NCI-H187 treated with DMSO at 0.1 percent for 48 hours (cell line): ENCODE measurements around the gene MUC13.

ENCODE experiments used
- DNase-seq: peaks from one replicate; lab custom pipeline; 2025; lab: John Stamatoyannopoulos, UW

Gene MUC13

DNA sequence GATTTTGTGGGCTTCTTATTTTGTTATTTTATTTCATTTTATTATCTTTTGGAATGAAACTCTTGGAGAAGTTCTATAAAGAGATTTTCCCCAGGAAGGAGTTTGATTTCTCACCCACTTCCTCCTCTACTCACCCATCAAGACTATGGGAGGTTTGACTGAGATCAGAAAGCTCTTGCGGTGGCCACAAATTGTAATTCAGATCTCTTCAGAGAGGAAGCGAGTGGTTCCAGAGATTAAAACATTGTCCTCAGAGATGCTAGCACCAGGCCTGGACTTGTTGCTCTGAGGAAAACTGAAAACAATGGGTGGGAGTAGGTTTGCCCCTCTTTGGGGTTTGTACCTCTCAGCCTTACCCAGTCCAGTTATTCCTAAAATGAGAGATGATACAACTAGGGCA lies 8.1 kb upstream of the MUC13 start:
- no peak for DNase-seq

DNA sequence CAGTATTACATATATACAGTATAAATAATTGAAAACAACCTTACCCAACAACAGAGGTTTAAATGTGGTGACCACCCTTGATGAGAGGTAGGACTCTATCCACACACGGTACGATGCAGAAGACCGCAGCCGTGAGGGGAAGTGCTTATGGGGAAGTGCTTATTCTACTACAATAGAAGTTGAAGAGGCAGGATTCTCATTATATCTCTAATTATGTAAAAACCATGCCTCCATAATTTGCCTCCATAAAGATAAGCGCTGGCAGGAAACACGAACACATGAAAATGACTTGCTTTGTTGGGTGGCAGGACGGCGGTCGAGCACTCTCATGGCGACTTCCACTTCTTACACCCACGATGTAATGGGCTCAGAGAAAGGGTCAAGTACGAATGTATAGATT lies 7.2 kb upstream of the MUC13 start:
- no peak for DNase-seq

DNA sequence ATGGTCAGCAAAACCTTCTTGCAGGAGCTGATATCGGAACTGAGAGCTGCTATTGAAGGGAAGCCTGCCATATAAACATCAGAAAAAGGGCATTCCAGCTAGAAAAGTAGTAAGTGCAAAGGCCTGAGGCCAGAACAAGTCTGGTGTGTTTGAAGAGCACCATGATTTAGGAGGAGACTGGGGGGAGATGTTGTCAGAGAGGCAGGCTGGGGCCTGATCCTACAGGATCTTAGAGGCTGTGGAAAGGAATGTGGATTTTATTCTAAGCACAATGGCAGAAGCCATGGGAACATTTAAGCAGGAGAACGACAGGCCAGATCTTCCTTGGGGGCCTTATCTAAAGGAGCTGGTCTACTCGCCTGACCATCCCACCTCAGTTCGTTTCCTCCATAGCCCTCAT lies 5.1 kb upstream of the MUC13 start:
- DNase-seq, result no peak

DNA sequence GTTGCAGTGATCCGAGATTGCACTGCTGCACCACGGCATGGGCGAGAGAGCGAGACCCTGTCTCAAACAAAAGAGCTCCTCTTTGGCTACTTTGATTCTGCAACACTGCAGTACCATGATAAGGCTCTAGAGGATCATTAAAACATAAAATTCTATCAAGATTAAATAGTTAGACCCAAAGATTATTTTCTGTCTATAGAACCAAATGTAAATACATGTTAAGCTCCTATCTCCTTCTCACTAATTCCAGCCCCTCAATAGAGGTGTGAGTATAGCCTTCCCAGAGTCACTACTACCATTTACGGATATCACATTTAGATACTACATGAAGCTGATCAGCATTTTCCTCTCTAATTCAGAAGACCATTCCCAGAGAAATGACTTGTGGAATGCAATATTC lies 4.3 kb upstream of the MUC13 start:
- DNase-seq, result no peak

DNA sequence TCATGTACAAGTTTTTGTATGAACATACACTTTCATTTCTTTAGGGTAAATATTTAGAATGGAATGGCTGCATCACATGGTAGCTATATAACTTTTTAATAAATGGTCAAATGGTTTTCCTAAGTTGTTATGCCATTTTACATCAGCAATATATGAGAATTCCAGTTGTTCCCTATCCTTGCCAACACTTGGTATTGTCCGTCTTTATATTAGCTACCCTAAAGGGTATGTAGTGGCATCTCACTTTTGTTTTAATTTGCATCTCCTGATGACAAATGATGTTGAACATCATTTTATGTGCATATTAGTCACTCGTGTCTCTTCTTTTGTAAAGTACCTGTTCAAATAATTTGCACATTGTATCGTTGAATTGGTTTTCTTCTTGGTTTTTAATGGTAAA lies 2.5 kb upstream of the MUC13 start:
- DNase-seq, result no peak

DNA sequence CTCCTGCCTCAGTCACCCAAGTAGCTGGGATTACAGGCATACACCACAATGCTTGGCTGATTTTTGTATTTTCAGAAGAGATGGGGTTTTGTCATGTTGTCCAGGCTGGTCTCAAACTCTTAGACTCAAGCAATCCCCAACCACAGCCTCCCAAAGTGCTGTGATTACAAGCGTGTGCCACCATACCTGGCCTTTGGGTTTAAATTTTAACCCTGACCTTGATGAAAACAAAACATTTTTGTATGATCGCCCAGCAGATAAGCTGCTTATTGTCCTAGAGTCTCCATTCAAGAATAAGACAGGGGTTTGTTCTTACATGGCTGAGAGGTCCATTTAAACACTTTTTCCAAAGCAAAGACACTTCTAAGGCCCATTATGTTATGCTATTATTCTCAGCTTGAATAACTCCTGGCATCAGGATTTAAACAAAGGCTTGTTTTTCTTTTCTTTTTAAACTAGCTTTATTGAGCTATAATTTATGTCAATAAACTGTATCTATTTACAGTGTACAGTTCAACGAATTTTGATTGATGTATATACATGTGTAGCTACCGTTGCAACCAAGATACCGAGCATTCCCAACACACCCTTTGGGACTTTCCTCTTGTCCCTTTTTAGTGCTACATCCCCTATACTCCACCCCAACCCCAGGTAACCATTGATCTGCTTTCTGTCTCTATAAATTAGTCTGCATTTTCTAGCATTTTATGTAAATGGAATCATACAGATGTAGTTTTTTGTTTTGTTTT lies 1.4 kb upstream of the MUC13 start:
- no peak for DNase-seq

DNA sequence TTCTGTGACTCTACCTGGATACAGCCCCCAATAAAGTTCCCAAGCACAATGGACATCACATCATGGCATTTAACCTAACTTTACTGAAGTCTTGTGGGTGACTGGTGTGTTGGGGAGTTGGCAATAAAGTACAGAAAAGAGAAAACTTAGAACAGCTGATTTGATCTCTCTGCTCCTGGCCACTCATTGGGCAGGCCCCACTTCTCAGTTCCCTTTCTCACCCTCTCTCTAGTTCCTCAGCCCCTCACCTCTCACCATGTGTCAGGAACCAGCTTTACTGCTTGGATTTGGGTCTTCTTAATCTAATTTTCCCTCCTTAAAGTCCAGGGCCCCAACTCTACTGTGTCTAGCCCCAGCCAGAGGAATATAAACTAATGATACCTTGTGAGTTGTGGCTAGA lies 713 bp upstream of the MUC13 start:
- DNase-seq, result no peak

DNA sequence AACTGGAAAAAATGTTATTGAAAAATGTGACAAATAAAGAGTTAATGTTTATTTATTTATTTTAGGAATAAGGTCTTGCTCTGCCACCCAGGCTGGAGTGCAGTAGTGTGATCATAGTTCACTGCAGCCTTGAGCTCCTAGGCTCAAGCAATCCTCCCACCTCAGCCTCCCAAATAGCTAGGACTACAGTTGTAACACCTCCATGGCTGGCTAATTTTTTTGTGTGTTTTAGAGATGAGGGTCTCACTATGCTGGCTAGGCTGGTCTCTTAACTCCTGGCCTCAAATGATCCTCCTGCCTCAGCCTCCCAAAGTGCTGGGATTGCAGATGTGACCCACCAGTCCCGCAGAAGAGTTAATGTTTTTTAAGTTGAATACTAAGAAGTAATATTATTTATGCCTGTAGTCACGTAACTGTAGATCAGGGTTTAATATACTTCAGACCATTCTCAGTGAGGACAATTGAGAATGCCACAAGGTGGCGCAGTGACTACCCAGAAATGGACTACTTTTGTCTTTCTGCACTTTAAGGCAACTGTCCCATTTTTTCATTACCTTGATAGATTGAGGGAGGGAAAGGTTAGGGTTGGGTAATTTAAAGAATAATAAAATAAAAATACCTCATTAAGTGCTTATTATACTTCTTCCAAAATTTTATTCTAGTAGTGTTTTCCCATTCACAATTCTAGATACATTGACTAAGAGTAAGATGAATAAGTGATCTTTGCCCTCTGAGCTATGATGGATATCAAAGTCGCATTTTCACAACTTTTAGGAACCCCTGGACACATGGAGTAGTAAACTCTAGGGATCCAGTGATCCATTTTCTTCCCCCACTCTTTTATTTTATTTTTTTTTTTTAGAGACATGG lies 6.0 kb downstream of the MUC13 start:
- no peak for DNase-seq

DNA sequence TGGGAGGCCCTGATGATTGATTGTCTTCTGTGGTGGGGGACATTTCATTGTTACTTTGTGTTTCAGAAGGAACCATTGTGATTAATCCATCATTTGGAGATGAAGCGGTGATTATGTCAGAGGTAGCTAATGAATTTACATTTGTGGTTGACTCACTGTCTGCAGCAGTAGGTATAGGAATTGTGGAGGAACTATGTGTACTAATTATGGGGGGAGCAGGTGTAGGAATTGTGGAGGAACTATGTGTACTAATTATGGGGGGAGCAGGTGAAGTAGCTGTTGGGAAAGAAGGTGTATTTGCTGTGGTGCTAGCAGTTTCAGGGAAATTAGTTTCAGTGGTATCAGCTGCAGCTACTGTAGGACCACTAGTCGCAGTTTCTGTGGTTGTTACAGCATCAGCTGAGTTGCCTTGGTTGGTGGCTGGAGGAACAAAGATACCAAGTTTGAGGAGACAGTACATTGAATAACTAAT lies 6.9 kb downstream of the MUC13 start:
- no peak for DNase-seq

DNA sequence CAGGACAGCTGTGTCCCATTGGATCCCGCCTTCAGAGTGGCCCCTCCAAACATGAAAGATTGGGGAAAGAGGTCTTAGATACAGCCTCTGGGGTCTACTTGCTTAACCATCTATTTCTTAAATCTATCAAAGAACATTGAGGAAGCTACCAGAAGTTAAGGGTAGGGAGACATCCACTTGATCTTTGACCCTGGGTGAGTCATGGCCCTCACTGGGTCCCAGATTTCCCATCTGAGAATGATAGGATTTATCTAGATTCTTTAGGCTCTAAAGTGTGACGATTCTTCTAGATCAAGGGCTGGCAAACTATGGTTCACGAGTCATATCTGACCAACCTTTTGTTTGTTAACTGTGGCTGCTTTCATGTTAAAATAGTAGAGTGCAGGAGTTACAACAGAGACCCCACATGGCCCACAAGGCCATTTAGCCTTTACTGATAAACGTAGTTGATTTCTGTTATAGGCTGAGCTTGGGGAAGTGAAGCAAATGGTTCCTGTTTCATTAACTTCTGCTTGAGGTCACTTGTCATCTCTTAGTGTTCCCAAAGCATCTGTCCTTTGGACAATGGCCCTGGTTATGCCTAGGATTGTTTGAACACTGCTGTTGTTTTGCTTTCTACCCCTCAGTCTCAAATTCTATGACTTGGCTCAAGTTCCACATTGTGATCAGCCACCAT lies 8.0 kb downstream of the MUC13 start:
- DNase-seq, result no peak

DNA sequence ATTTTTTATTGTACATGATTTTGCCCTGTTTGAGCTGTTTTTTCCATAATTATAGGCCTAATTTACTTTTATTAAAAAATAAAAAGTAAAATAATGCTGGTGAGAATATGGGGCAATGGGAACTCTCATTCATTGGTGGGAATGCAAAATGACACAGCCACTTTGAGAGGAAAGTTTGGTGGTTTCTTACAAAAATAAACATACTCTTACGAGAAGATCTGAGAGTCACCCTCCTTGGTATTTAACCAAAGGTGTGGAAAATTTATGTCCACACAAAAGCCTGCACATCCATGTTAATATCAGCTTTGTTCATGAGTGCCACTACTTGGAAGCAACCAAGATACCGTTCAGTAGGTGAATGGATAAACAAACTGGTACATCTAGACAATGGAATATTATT lies 9.8 kb downstream of the MUC13 start:
- DNase-seq, result no peak

DNA sequence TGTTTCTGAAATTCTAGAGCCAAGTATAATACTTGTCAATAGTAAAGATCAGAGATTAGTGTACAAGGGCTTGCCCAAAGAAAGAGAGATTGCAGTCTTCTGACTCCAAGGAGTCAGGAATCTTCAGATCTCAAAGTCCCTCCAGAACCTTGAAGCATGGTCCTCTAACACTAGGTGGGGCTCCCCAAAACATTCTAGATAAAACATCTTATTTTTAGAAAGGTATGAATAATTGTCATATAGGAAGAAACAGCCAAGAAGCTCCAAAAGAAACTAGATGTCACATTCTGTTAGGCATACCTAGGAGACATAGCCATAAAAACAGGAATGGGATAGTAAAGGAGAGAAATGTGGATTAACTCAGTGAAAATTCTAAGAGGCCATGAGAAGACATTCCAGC lies 10.7 kb downstream of the MUC13 start:
- DNase-seq, result no peak

DNA sequence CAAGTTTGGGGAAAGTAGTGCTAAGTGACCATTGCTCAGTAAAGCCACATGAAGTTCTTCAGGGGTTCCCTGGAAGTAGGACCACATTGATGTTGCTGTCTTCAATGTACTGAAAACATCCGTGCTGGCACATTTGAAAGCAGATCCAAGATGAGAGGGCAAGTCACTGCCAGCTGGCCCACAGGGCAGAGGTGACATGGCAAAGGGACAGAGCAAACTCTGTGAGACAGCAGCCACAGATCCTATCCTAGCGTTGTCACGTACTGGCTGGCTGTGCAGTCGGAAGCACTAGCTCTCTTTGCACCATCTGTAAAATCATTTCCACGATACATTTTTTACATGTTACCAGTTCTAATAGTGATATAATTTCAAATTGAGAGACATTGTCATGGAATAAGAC lies 13.8 kb downstream of the MUC13 start:
- no peak for DNase-seq

DNA sequence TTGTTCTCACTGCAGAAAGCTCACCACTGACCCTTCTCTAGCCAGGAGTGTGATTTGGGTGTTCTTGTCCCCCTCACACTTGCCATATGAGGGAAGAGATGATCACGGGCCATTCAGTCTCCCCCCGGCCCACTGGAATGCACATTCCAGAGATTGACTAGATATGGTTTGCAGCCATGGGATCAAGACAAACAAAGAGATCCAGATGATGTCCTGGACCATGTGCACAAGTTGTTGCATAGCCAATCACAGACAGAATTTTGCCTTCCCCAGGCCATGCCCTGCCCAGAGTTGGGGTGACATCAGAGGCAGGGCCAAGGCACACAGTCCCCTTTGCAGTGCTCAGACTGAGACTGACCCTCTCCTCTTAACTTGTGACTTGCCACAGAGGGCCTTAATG lies 14.8 kb downstream of the MUC13 start:
- DNase-seq, result no peak

DNA sequence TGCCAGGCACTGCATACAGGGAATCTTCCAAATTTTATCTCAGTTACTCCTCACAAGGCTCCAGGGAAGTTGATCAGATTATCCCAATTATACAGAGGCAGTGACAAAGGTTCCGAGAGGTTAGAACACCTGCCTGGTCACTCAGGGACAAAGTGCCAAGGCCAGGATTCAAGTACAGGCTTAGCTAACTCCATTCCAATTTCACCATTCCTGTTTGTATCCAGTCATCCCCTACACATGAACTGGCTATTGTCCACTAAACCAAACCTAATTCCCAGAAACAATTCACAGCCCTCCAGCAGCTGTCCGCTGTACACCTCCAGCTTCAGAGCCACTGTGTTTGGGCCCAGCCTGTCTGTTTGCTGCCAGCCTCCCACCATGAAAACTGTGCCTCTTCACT lies 16.0 kb downstream of the MUC13 start:
- no peak for DNase-seq

DNA sequence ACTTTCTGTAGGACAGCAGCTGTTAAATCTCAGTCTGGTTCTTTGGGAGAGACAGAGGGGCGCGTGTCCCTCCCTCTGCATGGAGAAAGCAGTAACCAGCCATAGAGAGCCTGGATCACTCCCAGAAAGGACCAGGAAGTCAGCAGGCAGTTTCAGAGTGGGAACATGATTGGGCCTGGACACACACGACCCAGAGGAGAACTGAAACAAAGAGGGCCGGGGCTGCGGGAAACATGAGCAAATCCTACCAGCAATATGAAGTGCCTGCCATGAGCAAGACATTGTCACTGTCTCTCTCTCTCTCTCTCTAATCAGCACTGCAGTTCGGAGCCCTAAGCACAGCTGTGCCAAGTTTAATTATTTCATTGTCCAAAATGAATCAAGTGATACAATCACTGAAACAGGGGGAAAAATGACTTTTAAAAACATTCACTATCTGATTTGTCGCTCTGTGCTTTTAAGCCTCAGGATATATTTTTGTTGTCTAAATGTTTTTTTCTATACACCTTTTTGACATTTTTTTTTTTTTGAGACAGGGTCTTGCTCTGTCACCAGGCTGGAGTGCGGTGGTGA lies 17.6 kb downstream of the MUC13 start:
- no peak for DNase-seq

DNA sequence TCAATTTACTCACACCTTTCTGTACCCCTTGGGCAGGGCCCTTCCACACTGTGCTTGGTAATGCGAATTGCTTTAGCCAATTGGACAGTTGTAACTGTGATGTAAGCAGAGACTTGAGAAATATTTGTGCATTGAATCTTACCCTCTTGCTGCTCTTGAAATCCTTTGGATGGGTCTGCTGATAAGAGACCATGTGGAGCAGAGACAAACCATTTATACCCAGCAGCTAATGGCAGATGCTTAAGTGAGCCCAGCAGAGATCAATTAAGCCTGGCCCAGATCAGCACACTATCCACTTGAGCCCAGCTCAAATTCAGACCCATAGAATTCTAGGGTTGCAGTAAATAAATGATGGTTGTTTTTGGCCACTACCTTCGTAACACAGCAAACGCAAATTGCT lies 19.3 kb downstream of the MUC13 start:
- DNase-seq, result no peak

DNA sequence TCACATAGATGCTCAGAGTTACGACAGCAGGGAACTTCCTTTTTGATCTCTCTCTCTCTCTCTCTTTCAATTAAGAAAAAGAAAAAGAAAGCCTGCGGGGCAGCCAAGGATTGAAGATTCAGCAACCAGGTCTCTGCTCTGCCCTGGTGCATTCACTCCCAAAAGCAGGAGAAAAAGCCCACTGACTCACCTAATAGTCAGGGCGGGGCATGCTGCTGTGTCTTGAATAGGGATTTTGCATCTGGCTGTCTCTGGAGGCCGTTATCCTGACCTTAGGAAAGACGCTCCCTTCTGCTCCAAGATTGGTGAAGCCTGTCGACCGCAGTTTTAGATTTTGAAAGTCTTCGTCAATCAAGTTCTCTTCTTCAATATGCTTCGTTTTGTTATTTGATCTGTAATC lies 26.6 kb downstream of the MUC13 start:
- DNase-seq, result no peak

DNA sequence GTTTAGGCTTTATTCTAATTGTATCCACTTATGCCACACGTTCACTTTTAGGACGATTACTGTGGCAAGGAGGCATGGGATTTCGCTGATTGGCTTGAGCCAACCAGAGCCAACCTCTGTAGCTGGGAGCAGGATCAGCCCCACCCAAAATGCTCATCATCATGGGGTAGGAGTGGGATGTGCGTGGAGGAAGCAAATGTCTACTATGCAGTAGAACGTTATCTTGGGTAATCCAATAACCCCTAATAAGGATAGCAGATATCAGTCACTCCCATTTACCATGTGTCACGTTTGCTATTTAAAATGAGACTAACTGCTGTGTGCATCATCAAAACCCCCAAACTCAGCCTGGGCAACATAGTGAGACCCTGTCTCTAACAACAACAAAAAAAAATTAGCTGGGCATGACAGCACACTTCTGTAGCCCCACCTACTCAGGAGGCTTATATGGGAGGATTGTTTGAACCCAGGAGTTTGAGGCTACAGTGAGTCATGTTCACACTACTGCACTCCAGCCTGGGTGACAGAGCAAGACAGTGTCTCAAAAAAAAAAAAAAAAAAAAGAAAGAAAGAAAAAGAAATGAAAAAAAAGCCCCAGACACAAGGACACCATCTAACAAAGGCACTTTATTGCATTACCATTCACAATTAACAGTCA lies 29.6 kb downstream of the MUC13 start:
- DNase-seq, result no peak

DNA sequence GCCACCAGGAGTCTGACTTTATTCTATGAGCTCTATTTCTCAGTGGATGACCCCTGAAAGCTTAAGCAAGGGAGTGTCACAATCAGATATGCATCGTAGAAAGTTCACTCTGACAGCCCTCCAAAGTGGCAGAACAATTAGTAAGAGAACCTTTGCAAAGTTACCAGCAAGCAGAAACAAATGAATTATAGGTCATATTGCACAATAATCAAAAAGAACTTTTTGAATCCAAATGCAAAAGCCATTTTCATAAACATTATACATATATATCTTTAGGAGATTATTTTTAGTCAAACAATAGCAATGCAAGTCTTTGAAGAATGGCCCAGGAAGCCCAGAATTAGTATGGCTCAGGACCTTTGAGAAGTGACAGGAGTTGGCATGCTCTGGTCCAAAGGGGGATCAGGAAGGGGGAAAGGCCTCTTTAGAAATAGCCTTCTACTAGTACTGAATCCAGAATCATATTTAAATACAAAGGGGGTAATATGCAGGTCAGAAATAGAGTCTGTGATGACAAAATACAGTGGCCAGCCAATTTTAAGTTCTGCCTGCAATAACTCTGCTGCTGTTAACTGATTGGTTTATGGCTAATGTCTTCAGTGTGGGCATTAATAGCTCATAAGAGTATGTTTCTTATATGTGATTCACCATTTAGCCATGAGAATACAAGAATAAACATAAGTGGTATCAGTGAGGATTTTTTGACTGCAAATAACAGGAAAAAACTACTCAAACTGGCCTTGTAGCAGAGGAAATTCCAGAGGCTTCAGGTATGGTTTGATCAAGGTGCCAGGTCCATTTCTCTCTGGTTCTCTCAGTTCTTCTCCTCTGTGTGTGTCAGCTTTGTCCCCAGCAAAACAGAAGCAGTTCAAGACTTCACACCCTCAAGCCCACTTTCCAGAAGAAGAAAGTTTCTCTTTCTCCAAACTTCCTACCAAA lies 30.4 kb downstream of the MUC13 start:
- no peak for DNase-seq
